H1 (cell line): ENCODE results near the gene CIB4. TPM values are rescaled to one million over a fixed set of nuclear protein-coding genes. Genes with fewer than 3 reads are reported as not detected.

ENCODE experiments used
- CTCF ChIA-PET: fragments of 300-600 bp; sonication (Branson Sonifier 250); formaldehyde crosslinking; loops from one replicate; lab custom pipeline; 2021; ENCODE audit not compliant: partially characterized antibody; lab: Charles Lee
- POLR2A ChIA-PET: fragments of 300-600 bp; sonication (Branson Sonifier 250); formaldehyde crosslinking; loops from one replicate; lab custom pipeline; 2021; ENCODE audit warnings: inconsistent platforms; ENCODE audit not compliant: partially characterized antibody; lab: Charles Lee
- DNase-seq, 2 experiments: peaks; one replicate each; pipeline versions ENCODE4 v3.0.0 to v3.0.0-alpha.2; 2010 to 2022; ENCODE audit warnings: low spot score in 2 of 2, low read depth in 1 of 2, mixed read lengths in 1 of 2
- FAIRE-seq: peaks from 2 replicates; lab custom pipeline; 2011; peaks lifted over from hg19 to GRCh38; lab: Jason Lieb, UNC
- H2AFZ ChIP-seq: 2 replicates; pipeline ENCODE4 v1.8.1; 2012; ENCODE audit warnings: low read length, inconsistent platforms
- H2AK5ac ChIP-seq: 2 replicates; pipeline ENCODE4 v1.6.1; 2013; ENCODE audit warnings: low read depth, low read length
- H2BK120ac ChIP-seq: replicated peaks from 2 replicates; pipeline ENCODE3; 2013; ENCODE audit warnings: low read depth, low read length, inconsistent platforms
- H2BK12ac ChIP-seq: 2 replicates; pipeline ENCODE4 v1.6.1; 2013; ENCODE audit warnings: low read depth, low read length
- H2BK15ac ChIP-seq: 2 replicates; pipeline ENCODE4 v1.6.1; 2013; ENCODE audit warnings: low read length
- H2BK20ac ChIP-seq: 2 replicates; pipeline ENCODE4 v1.6.1; 2013; ENCODE audit warnings: low read length
- H2BK5ac ChIP-seq: 2 replicates; pipeline ENCODE4 v1.6.1; 2013; ENCODE audit warnings: low read depth, low read length
- H3K14ac ChIP-seq: 2 replicates; pipeline ENCODE4 v1.6.1; 2013; ENCODE audit warnings: inconsistent platforms; ENCODE audit not compliant: insufficient read length
- H3K18ac ChIP-seq: 2 replicates; pipeline ENCODE4 v1.6.1; 2013; ENCODE audit warnings: low read length; ENCODE audit errors: extremely low read depth
- H3K23ac ChIP-seq: 2 replicates; pipeline ENCODE4 v1.6.1; 2013; ENCODE audit warnings: inconsistent platforms; ENCODE audit not compliant: insufficient read length
- H3K23me2 ChIP-seq: 2 replicates; pipeline ENCODE4 v1.6.1; 2013; ENCODE audit warnings: low read depth, low read length
- H3K27ac ChIP-seq: 2 replicates; pipeline ENCODE4 v1.6.1; 2011; ENCODE audit warnings: low read depth, low read length, inconsistent platforms
- H3K27me3 ChIP-seq, 4 experiments: replicated peaks in 1 of 4; 1 replicate in 1 of 4; 2 replicates in 3 of 4; pipeline versions ENCODE4 v1.6.1 to v1.8.1; 2011 to 2013; ENCODE audit warnings: low read length in 3 of 4, mild to moderate bottlenecking in 3 of 4, inconsistent platforms in 2 of 4, mixed read lengths in 2 of 4, moderate library complexity in 1 of 4; ENCODE audit not compliant: control insufficient read depth in 3 of 4, insufficient read depth in 3 of 4; ENCODE audit errors: extremely low read depth in 1 of 4
- H3K36me3 ChIP-seq, 4 experiments: 2 replicates each; pipeline versions ENCODE4 v1.6.1 to v1.8.1; 2011 to 2013; ENCODE audit warnings: mild to moderate bottlenecking in 4 of 4, low read length in 3 of 4, moderate library complexity in 2 of 4, control low read depth in 1 of 4, inconsistent platforms in 1 of 4; ENCODE audit not compliant: insufficient read depth in 4 of 4, control insufficient read depth in 2 of 4
- H3K4ac ChIP-seq: replicated peaks from 2 replicates; pipeline ENCODE3; 2013; ENCODE audit warnings: low read length, low read depth, mixed read lengths, inconsistent platforms; ENCODE audit not compliant: insufficient read length
- H3K4me1 ChIP-seq, 4 experiments: replicated peaks in 1 of 4; 1 replicate in 1 of 4; 2 replicates in 3 of 4; pipeline versions ENCODE4 v1.6.1 to v1.8.1; 2011 to 2013; ENCODE audit warnings: low read length in 3 of 4, inconsistent platforms in 2 of 4, mixed read lengths in 1 of 4; ENCODE audit not compliant: insufficient read depth in 4 of 4, control insufficient read depth in 3 of 4
- H3K4me2 ChIP-seq, 2 experiments: 2 replicates each; pipeline versions ENCODE4 v1.6.1 to v1.8.1; 2011 to 2013; ENCODE audit warnings: low read depth in 2 of 2, low read length in 2 of 2, control low read depth in 1 of 2, inconsistent platforms in 1 of 2, mild to moderate bottlenecking in 1 of 2; ENCODE audit not compliant: insufficient read depth in 1 of 2
- H3K4me3 ChIP-seq, 4 experiments: fragments of 200-600, 300-600 bp in 1 of 4; sonication (generic), shearing (Covaris generic), sonication (Bioruptor Twin) in 1 of 4; 2 replicates each; pipeline versions ENCODE4 v1.5.1 to v1.8.1; 2011 to 2016; ENCODE audit warnings: low read length in 4 of 4, low read depth in 3 of 4, control low read depth in 2 of 4, inconsistent platforms in 2 of 4, mild to moderate bottlenecking in 2 of 4, mixed read lengths in 1 of 4, moderate library complexity in 1 of 4; ENCODE audit not compliant: insufficient read depth in 2 of 4; ENCODE audit errors: extremely low read depth in 1 of 4
- H3K56ac ChIP-seq: replicated peaks from 2 replicates; pipeline ENCODE3; 2013; ENCODE audit warnings: low read depth, mild to moderate bottlenecking, mixed read lengths, low read length, inconsistent platforms; ENCODE audit not compliant: insufficient read length
- H3K79me1 ChIP-seq: 2 replicates; pipeline ENCODE4 v1.6.1; 2013; ENCODE audit warnings: low read depth, low read length, control low read depth
- H3K79me2 ChIP-seq, 2 experiments: 2 replicates each; pipeline versions ENCODE4 v1.6.1 to v1.8.1; 2012 to 2013; ENCODE audit warnings: low read length in 2 of 2, mild to moderate bottlenecking in 2 of 2, inconsistent platforms in 1 of 2; ENCODE audit not compliant: insufficient read depth in 2 of 2, control insufficient read depth in 1 of 2
- H3K9ac ChIP-seq, 4 experiments: replicated peaks in 1 of 4; 1 replicate in 1 of 4; 2 replicates in 3 of 4; pipeline versions ENCODE4 v1.6.1 to v1.8.1; 2011 to 2013; ENCODE audit warnings: low read depth in 3 of 4, low read length in 3 of 4, control low read depth in 2 of 4, mild to moderate bottlenecking in 2 of 4, moderate library complexity in 2 of 4, inconsistent platforms in 1 of 4; ENCODE audit errors: extremely low read depth in 1 of 4
- H3K9me3 ChIP-seq, 2 experiments: 2 replicates each; pipeline versions ENCODE4 v1.6.1 to v1.8.1; 2012 to 2013; ENCODE audit warnings: mild to moderate bottlenecking in 2 of 2, moderate library complexity in 2 of 2, control low read depth in 1 of 2, inconsistent platforms in 1 of 2, low read depth in 1 of 2, low read length in 1 of 2, mixed read lengths in 1 of 2; ENCODE audit not compliant: insufficient read depth in 2 of 2
- H4K20me1 ChIP-seq, 2 experiments: replicated peaks in 1 of 2; 2 replicates each; pipeline versions ENCODE3 to v1.8.1; 2011 to 2013; ENCODE audit warnings: inconsistent platforms in 2 of 2, low read length in 2 of 2, mild to moderate bottlenecking in 1 of 2; ENCODE audit not compliant: insufficient read depth in 2 of 2, control insufficient read depth in 1 of 2
- H4K5ac ChIP-seq: 2 replicates; pipeline ENCODE4 v1.6.1; 2013; ENCODE audit warnings: low read length, low read depth, mixed read lengths, inconsistent platforms; ENCODE audit not compliant: insufficient read length
- H4K8ac ChIP-seq: 2 replicates; pipeline ENCODE4 v1.8.0; 2013; ENCODE audit warnings: mild to moderate bottlenecking, moderate library complexity, low read length, inconsistent platforms; ENCODE audit not compliant: insufficient read depth; ENCODE audit errors: extremely low read depth
- H4K91ac ChIP-seq: replicated peaks from 2 replicates; pipeline ENCODE3; 2013; ENCODE audit warnings: low read length, mixed read lengths, inconsistent platforms; ENCODE audit not compliant: insufficient read length
- HDAC2 ChIP-seq, 2 experiments: fragments of 300-600 bp in 1 of 2; sonication (generic) in 1 of 2; IDR thresholded peaks; 2 replicates each; pipeline ENCODE4 v1.6.1; 2011 to 2012; ENCODE audit warnings: low read depth in 2 of 2, low read length in 2 of 2, mild to moderate bottlenecking in 2 of 2, moderate library complexity in 2 of 2, borderline replicate concordance in 1 of 2, inconsistent platforms in 1 of 2
- HDAC6 ChIP-seq: IDR thresholded peaks from one replicate; pipeline ENCODE4 v1.7.1; 2012; ENCODE audit warnings: low read depth, mild to moderate bottlenecking, inconsistent platforms, low read length, moderate library complexity
- JUN ChIP-seq: IDR thresholded peaks from 2 replicates; pipeline ENCODE4 v1.6.1; 2011; ENCODE audit warnings: low read depth, mild to moderate bottlenecking, improper control_type of control experiment, low read length
- NRF1 ChIP-seq: IDR thresholded peaks from 2 replicates; pipeline ENCODE4 v1.6.1; 2011; ENCODE audit warnings: mild to moderate bottlenecking, low read depth, low read length, improper control_type of control experiment
- RBBP5 ChIP-seq: IDR thresholded peaks from 2 replicates; pipeline ENCODE4 v1.7.1; 2012; ENCODE audit warnings: low read depth, mild to moderate bottlenecking, inconsistent platforms, low read length, moderate library complexity, borderline replicate concordance
- SAP30 ChIP-seq: fragments of 300-600 bp; sonication (generic); IDR thresholded peaks from 2 replicates; pipeline ENCODE4 v1.7.1; 2012; ENCODE audit warnings: low read length, moderate library complexity, mild to moderate bottlenecking, inconsistent platforms; ENCODE audit not compliant: insufficient read depth, insufficient replicate concordance
- WGBS, 2 experiments: shearing (Covaris generic) in 1 of 2; methylation state at CpG; one replicate each; pipeline versions ENCODE4 v1.1.6 to v1.1.7; 2013 to 2015; ENCODE audit warnings: low lambda C conversion rate in 2 of 2, mixed read lengths in 2 of 2, inconsistent platforms in 1 of 2, low coverage in 1 of 2, missing lambda C conversion rate in 1 of 2; ENCODE audit not compliant: insufficient replicate concordance in 2 of 2, insufficient coverage in 1 of 2, insufficient read length in 1 of 2; ENCODE audit errors: extremely low coverage in 1 of 2, missing lambda C conversion rate in 1 of 2; 5-methylcytosine and 5-hydroxymethylcytosine counted together
- polyA plus RNA-seq, 7 experiments: library from polyadenylated mRNA; depleted of rRNA in 3 of 7; stranded (reverse) in 5 of 7; unstranded in 2 of 7; fragments of >200 nt in 5 of 7; fragments of 200-250 nt in 2 of 7; gene quantifications; 1 replicate in 5 of 7; 2 replicates in 1 of 7; 4 replicates in 1 of 7; pipeline versions ENCODE4 v1.2.1 to v1.2.3, GENCODE V29; 2011 to 2013; ENCODE audit warnings: missing spikeins in 2 of 7, mixed read lengths in 2 of 7
- total RNA-seq: library from RNA; stranded (reverse); fragmentation: NEBNext Ultra II Directional; extraction: Animal tissue kit (Norgen Biotek cat#: 25700); gene quantifications from 2 replicates; pipeline ENCODE4 v1.2.1, GENCODE V29; 2021
- TF ChIP-seq, protein P1 (sequence below): IDR thresholded peaks from 2 replicates; pipeline ENCODE4 v1.6.1; 2011; ENCODE audit warnings: low read length, improper control_type of control experiment
- TF ChIP-seq, protein P2 (sequence below): IDR thresholded peaks from 2 replicates; pipeline ENCODE4 v1.6.1; 2012; ENCODE audit warnings: low read length, inconsistent platforms
- TF ChIP-seq, protein P3 (sequence below): IDR thresholded peaks from 2 replicates; pipeline ENCODE4 v1.6.1; 2011; ENCODE audit warnings: low read depth, mild to moderate bottlenecking, low read length; ENCODE audit not compliant: insufficient read depth

The CIB4 gene
- total and polyA plus RNA-seq, 2 of the 8 experiments (the other 6 are each of a cell fraction or from before 2014, with no cell fraction given): not detected

DNA sequence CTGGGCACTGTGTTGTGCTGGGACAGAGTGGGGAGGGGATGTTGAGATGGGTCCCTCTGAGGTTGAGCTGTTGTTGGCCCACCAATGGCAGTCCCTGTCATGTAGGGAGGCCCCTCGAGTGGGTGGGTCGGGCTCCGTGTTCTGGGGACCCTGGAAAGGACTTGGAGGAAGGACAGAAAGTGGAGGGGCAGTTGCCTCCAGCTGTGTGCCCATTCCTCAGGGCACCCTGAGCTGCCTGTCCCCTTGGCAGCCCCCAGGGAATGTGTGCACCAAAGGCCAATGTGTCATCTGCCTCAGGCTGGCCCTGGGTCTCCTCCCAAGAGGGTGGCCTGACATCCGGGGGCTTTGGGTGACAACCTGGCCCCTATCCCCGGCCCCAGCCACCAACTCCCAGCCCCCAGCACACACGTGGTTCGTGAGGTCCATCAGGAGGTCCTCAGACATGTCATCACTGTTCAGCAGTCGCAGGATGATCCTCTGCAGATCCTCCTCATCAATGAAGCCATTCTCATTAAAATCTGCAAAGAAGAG lies 57.7 kb downstream of the CIB4 start:
- no peaks in the 10 kb centered on the region for H3K79me1 ChIP-seq
- no peak overlapping the region for H3K14ac ChIP-seq
- no peak overlapping the region for H2AFZ ChIP-seq
- H3K27ac ChIP-seq: no peak overlapping the region
- no peak overlapping the region for H3K9ac ChIP-seq
- no peaks in the 10 kb centered on the region; a peak in 2 of 7 replicates for H3K27me3 ChIP-seq
- H2BK120ac ChIP-seq: no peak overlapping the region
- H3K56ac ChIP-seq: no peak overlapping the region
- no peak overlapping the region for H3K4ac ChIP-seq
- H3K4me3 ChIP-seq: no peak overlapping the region
- POLR2A ChIA-PET: no interaction called here
- FAIRE-seq (no peak), DNase-seq (no peak)
- CTCF ChIA-PET: interaction anchor here (0.8 to 1.1 kb wide), 2 partner anchors 57 to 119 kb away, joined by 3 read pairs; no protein-coding TSS in a partner anchor
- no peak overlapping the region for H3K18ac ChIP-seq
- no peak overlapping the region for H3K23ac ChIP-seq
- H2BK12ac ChIP-seq: no peak overlapping the region
- no peak overlapping the region for H2BK15ac ChIP-seq
- no peak overlapping the region for H2BK20ac ChIP-seq
- H3K4me1 ChIP-seq: no peaks in the 10 kb centered on the region
- no peaks in the 10 kb centered on the region for H4K20me1 ChIP-seq
- H3K79me2 ChIP-seq: no peaks in the 10 kb centered on the region
- H3K9me3 ChIP-seq: no peaks in the 10 kb centered on the region
- no peaks in the 10 kb centered on the region for H3K36me3 ChIP-seq
- no peak overlapping the region for H4K5ac ChIP-seq
- H3K4me2 ChIP-seq: no peak overlapping the region
- no peak overlapping the region for H2AK5ac ChIP-seq
- no peaks in the 10 kb centered on the region for H3K23me2 ChIP-seq
- no peak overlapping the region; the same call in 1 of the 2 replicates for H4K8ac ChIP-seq
- no peak overlapping the region for H4K91ac ChIP-seq
- no peak overlapping the region for H2BK5ac ChIP-seq
- 84% methylated on average over 8 of the region's 8 CpGs; no CpG with 5 or more reads in 1 of the 2 experiments for WGBS, 2 experiments
- TF ChIP-seq, protein P1, sequence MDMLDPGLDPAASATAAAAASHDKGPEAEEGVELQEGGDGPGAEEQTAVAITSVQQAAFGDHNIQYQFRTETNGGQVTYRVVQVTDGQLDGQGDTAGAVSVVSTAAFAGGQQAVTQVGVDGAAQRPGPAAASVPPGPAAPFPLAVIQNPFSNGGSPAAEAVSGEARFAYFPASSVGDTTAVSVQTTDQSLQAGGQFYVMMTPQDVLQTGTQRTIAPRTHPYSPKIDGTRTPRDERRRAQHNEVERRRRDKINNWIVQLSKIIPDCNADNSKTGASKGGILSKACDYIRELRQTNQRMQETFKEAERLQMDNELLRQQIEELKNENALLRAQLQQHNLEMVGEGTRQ: no peak
- TF ChIP-seq HDAC2 (IDR thresholded peaks at IDR 0.05; ENCODE audit: borderline replicate concordance in 1 of 2, low read depth in 2 of 2, low read length in 2 of 2): no peak
- no peak for TF ChIP-seq NRF1
- TF ChIP-seq, protein P2, sequence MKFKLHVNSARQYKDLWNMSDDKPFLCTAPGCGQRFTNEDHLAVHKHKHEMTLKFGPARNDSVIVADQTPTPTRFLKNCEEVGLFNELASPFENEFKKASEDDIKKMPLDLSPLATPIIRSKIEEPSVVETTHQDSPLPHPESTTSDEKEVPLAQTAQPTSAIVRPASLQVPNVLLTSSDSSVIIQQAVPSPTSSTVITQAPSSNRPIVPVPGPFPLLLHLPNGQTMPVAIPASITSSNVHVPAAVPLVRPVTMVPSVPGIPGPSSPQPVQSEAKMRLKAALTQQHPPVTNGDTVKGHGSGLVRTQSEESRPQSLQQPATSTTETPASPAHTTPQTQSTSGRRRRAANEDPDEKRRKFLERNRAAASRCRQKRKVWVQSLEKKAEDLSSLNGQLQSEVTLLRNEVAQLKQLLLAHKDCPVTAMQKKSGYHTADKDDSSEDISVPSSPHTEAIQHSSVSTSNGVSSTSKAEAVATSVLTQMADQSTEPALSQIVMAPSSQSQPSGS: no peak
- no peak for TF ChIP-seq HDAC6
- TF ChIP-seq, protein P3, sequence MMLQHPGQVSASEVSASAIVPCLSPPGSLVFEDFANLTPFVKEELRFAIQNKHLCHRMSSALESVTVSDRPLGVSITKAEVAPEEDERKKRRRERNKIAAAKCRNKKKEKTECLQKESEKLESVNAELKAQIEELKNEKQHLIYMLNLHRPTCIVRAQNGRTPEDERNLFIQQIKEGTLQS: no peak
- no peak for TF ChIP-seq JUN
- no peak for TF ChIP-seq SAP30
- no peak for TF ChIP-seq RBBP5
